ENCODE measurements around the gene CIAO1.

The CIAO1 gene

GRCh38 chr2:96265349-96265839 lies 631 bp upstream of the CIAO1 start:
- TF ChIP-seq, protein P1, sequence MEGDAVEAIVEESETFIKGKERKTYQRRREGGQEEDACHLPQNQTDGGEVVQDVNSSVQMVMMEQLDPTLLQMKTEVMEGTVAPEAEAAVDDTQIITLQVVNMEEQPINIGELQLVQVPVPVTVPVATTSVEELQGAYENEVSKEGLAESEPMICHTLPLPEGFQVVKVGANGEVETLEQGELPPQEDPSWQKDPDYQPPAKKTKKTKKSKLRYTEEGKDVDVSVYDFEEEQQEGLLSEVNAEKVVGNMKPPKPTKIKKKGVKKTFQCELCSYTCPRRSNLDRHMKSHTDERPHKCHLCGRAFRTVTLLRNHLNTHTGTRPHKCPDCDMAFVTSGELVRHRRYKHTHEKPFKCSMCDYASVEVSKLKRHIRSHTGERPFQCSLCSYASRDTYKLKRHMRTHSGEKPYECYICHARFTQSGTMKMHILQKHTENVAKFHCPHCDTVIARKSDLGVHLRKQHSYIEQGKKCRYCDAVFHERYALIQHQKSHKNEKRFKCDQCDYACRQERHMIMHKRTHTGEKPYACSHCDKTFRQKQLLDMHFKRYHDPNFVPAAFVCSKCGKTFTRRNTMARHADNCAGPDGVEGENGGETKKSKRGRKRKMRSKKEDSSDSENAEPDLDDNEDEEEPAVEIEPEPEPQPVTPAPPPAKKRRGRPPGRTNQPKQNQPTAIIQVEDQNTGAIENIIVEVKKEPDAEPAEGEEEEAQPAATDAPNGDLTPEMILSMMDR (IDR thresholded peaks at IDR 0.05; ENCODE audit: low read depth, low read length) = no peak
- DNase-seq (ENCODE audit: extremely low read depth, low read depth) = no peak

GRCh38 chr2:96267159-96267971 lies 1.3 kb downstream of the CIAO1 start:
- DNase-seq (ENCODE audit: extremely low read depth, low read depth) = no peak
- TF ChIP-seq, protein P1 (IDR thresholded peaks at IDR 0.05; ENCODE audit: low read depth, low read length) = peak; percentile 38

DNA sequence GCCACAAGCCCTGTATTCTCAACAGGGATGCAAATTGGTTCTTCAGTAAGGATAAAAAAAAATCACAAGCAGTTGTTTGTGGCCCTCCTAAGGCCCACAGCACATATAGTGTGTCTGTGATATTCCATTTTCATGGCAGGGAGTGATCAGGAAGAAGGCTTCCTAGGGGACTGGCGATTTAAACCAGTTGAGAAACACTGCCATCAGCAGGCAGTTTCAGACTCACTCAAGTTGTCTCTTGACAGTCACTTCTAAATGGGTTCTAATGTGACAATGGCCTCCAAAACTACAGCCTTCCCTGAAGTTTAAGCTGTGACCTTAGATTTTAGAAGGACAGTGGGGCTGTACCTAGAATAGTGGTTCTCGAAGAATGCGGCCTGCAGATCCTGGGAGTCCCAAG lies 6.0 kb downstream of the CIAO1 start:
- TF ChIP-seq, protein P1 (IDR thresholded peaks at IDR 0.05; ENCODE audit: low read depth, low read length) = no peak
- no peak for DNase-seq (ENCODE audit: extremely low read depth, low read depth)

DNA sequence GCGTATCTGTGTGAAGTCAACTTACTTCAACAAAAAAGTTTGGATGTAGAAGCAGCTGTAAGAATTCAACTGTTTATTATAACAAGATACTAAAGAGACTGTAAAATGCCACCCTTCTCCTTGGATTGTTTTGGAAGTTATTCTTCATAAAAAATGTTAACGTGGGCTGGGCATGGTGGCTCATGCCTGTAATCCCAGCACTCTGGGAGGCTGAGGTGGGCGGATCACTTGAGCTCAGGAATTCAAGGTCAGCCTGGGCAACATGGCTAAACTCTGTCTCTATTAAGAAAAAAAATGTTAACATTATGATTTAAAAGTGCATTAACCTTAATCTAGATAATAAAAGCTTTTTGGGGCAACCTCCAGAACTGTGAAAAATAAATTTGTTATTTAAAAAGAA lies 7.7 kb downstream of the CIAO1 start:
- no peak for DNase-seq (ENCODE audit: extremely low read depth, low read depth)
- TF ChIP-seq, protein P1 (IDR thresholded peaks at IDR 0.05; ENCODE audit: low read depth, low read length) = no peak

- TF ChIP-seq, protein P1 (IDR thresholded peaks at IDR 0.05; ENCODE audit: low read depth, low read length) = no peak
- no peak for DNase-seq (ENCODE audit: extremely low read depth, low read depth)
Observed at GRCh38 chr2:96274355-96275056, 8.5 kb downstream of the CIAO1 start.

DNA sequence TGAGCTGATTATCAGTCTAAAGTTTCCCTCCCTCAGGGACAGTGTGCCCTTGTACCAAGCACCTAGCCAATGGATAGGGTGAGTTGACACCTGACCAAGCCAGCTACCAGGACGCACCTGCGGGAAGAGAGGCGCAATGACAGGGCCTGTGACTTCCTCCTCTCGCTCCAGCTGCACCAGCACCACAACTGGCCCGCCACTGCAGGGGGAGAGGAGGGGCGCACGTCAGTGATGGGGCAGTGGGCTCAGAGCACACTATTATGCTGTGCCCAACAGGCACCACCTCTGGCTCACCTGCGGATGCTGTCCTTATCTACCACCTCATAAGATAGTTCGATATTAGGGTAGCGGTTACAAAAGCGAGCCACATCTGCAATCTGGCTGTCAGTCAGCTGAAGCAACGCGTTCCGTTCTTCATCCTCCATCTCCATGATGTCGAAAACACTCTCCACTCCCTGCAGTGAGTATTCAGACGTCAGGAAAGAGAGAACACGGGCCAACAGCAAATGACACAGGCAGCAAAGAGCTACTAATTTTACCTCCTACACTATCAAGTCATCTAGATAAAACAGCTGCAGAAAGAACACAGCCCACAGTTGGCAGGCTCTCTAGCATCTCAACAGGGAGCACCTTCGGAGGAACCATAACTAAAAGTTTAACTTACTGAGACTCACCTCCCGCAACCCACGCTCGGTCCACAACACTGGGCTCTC lies 10.9 kb downstream of the CIAO1 start:
- TF ChIP-seq, protein P1 (IDR thresholded peaks at IDR 0.05; ENCODE audit: low read depth, low read length) = no peak
- DNase-seq (ENCODE audit: extremely low read depth, low read depth) = no peak

Data from AG09319 (cell line).